Measurements from ENCODE around the gene FRYL.
"Not testable (repeated sequence)": the region's sequence is repeated elsewhere in the genome, so short reads cannot be mapped to it uniquely, and the experiment has no call there.

Gene FRYL

GRCh38 chr4:48687313-48688051 is 92.6 kb downstream of the FRYL start:
- H3K9me3 ChIP-seq (ENCODE audit: insufficient read depth, low read depth, low read length), result no peaks in the 10 kb centered on the region
- H3K36me3 ChIP-seq (ENCODE audit: insufficient read depth, low read depth, low read length), result no peaks in the 10 kb centered on the region
- no peaks in the 10 kb centered on the region for H3K27me3 ChIP-seq (ENCODE audit: insufficient read depth, low read length)
- no peak overlapping the region for H3K9ac ChIP-seq (ENCODE audit: low read depth, low read length)
- H3K4me1 ChIP-seq (ENCODE audit: insufficient read depth, low read length), result peaks cover 14% of the 10 kb centered on the region; the same call in 1 of the 2 replicates
- no peak overlapping the region for H3K4me3 ChIP-seq (ENCODE audit: low read length)
- no peak overlapping the region for H3K27ac ChIP-seq (ENCODE audit: low read length)

- Histone ChIP-seq H3K27ac (ENCODE audit: low read length) (no peak overlapping the region), H3K36me3 (ENCODE audit: insufficient read depth, low read depth, low read length) (no peaks in the 10 kb centered on the region), H3K9ac (ENCODE audit: low read depth, low read length) (no peak overlapping the region), H3K9me3 (ENCODE audit: insufficient read depth, low read depth, low read length) (no peaks in the 10 kb centered on the region), H3K4me3 (ENCODE audit: low read length) (no peak overlapping the region), H3K27me3 (ENCODE audit: insufficient read depth, low read length) (no peaks in the 10 kb centered on the region), H3K4me1 (ENCODE audit: insufficient read depth, low read length) (peaks cover 8% of the 10 kb centered on the region; the same call in 1 of the 2 replicates)
These were observed 93.7 kb downstream of the FRYL start for GRCh38 chr4:48686369-48686768.

- Histone ChIP-seq H3K4me1 (ENCODE audit: insufficient read depth, low read length) (peaks cover 11% of the 10 kb centered on the region), H3K9ac (ENCODE audit: low read depth, low read length) (no peak overlapping the region), H3K36me3 (ENCODE audit: insufficient read depth, low read depth, low read length) (no peaks in the 10 kb centered on the region), H3K9me3 (ENCODE audit: insufficient read depth, low read depth, low read length) (no peaks in the 10 kb centered on the region), H3K4me3 (ENCODE audit: low read length) (no peak overlapping the region), H3K27me3 (ENCODE audit: insufficient read depth, low read length) (no peaks in the 10 kb centered on the region), H3K27ac (ENCODE audit: low read length) (no peak overlapping the region)
These were observed 96.1 kb downstream of the FRYL start for GRCh38 chr4:48683784-48684666.

- not testable (repeated sequence) for H3K4me1 ChIP-seq (ENCODE audit: insufficient read depth, low read length); H3K4me3 ChIP-seq (ENCODE audit: low read length); H3K27ac ChIP-seq (ENCODE audit: low read length); H3K9ac ChIP-seq (ENCODE audit: low read depth, low read length); H3K36me3 ChIP-seq (ENCODE audit: insufficient read depth, low read depth, low read length); H3K9me3 ChIP-seq (ENCODE audit: insufficient read depth, low read depth, low read length); H3K27me3 ChIP-seq (ENCODE audit: insufficient read depth, low read length)
These were observed 97.2 kb downstream of the FRYL start for GRCh38 chr4:48682870-48683269.

GRCh38 chr4:48681856-48682255 is 98.2 kb downstream of the FRYL start:
- no peaks in the 10 kb centered on the region for H3K36me3 ChIP-seq (ENCODE audit: insufficient read depth, low read depth, low read length)
- no peaks in the 10 kb centered on the region for H3K27me3 ChIP-seq (ENCODE audit: insufficient read depth, low read length)
- H3K4me3 ChIP-seq (ENCODE audit: low read length), result no peak overlapping the region
- H3K9ac ChIP-seq (ENCODE audit: low read depth, low read length), result no peak overlapping the region
- no peaks in the 10 kb centered on the region for H3K9me3 ChIP-seq (ENCODE audit: insufficient read depth, low read depth, low read length)
- H3K27ac ChIP-seq (ENCODE audit: low read length), result no peak overlapping the region
- peaks cover 3% of the 10 kb centered on the region; the same call in 1 of the 2 replicates for H3K4me1 ChIP-seq (ENCODE audit: insufficient read depth, low read length)

GRCh38 chr4:48680848-48681568 is 99.1 kb downstream of the FRYL start:
- Histone ChIP-seq H3K4me1 (ENCODE audit: insufficient read depth, low read length) (peaks cover 3% of the 10 kb centered on the region; the same call in 1 of the 2 replicates), H3K27ac (ENCODE audit: low read length) (no peak overlapping the region), H3K9me3 (ENCODE audit: insufficient read depth, low read depth, low read length) (no peaks in the 10 kb centered on the region), H3K4me3 (ENCODE audit: low read length) (no peak overlapping the region), H3K36me3 (ENCODE audit: insufficient read depth, low read depth, low read length) (no peaks in the 10 kb centered on the region), H3K9ac (ENCODE audit: low read depth, low read length) (no peak overlapping the region), H3K27me3 (ENCODE audit: insufficient read depth, low read length) (no peaks in the 10 kb centered on the region)

- Histone ChIP-seq H3K27me3 (ENCODE audit: insufficient read depth, low read length) (no peaks in the 10 kb centered on the region), H3K27ac (ENCODE audit: low read length) (no peak overlapping the region), H3K4me3 (ENCODE audit: low read length) (no peak overlapping the region), H3K4me1 (ENCODE audit: insufficient read depth, low read length) (peaks cover 9% of the 10 kb centered on the region), H3K36me3 (ENCODE audit: insufficient read depth, low read depth, low read length) (no peaks in the 10 kb centered on the region), H3K9ac (ENCODE audit: low read depth, low read length) (no peak overlapping the region), H3K9me3 (ENCODE audit: insufficient read depth, low read depth, low read length) (no peaks in the 10 kb centered on the region)
These were observed 106.5 kb downstream of the FRYL start for GRCh38 chr4:48673537-48673936.

- no peak overlapping the region for H3K4me3 ChIP-seq (ENCODE audit: low read length)
- no peak overlapping the region for H3K9ac ChIP-seq (ENCODE audit: low read depth, low read length)
- no peaks in the 10 kb centered on the region for H3K36me3 ChIP-seq (ENCODE audit: insufficient read depth, low read depth, low read length)
- no peaks in the 10 kb centered on the region for H3K9me3 ChIP-seq (ENCODE audit: insufficient read depth, low read depth, low read length)
- no peak overlapping the region for H3K27ac ChIP-seq (ENCODE audit: low read length)
- peaks cover 9% of the 10 kb centered on the region for H3K4me1 ChIP-seq (ENCODE audit: insufficient read depth, low read length)
- no peaks in the 10 kb centered on the region for H3K27me3 ChIP-seq (ENCODE audit: insufficient read depth, low read length)
These were observed 109.5 kb downstream of the FRYL start for GRCh38 chr4:48670587-48670986.

- H3K9me3 ChIP-seq (ENCODE audit: insufficient read depth, low read depth, low read length), result no peaks in the 10 kb centered on the region
- H3K36me3 ChIP-seq (ENCODE audit: insufficient read depth, low read depth, low read length), result no peaks in the 10 kb centered on the region
- H3K9ac ChIP-seq (ENCODE audit: low read depth, low read length), result no peak overlapping the region
- H3K27me3 ChIP-seq (ENCODE audit: insufficient read depth, low read length), result no peaks in the 10 kb centered on the region
- no peak overlapping the region for H3K27ac ChIP-seq (ENCODE audit: low read length)
- H3K4me3 ChIP-seq (ENCODE audit: low read length), result no peak overlapping the region
- peaks cover 9% of the 10 kb centered on the region for H3K4me1 ChIP-seq (ENCODE audit: insufficient read depth, low read length)
These were observed 111.0 kb downstream of the FRYL start for GRCh38 chr4:48669086-48669485.

GRCh38 chr4:48668254-48669017 is 111.6 kb downstream of the FRYL start:
- no peaks in the 10 kb centered on the region for H3K36me3 ChIP-seq (ENCODE audit: insufficient read depth, low read depth, low read length)
- H3K27ac ChIP-seq (ENCODE audit: low read length), result no peak overlapping the region
- H3K4me3 ChIP-seq (ENCODE audit: low read length), result no peak overlapping the region
- H3K27me3 ChIP-seq (ENCODE audit: insufficient read depth, low read length), result no peaks in the 10 kb centered on the region
- peaks cover 9% of the 10 kb centered on the region for H3K4me1 ChIP-seq (ENCODE audit: insufficient read depth, low read length)
- H3K9ac ChIP-seq (ENCODE audit: low read depth, low read length), result no peak overlapping the region
- no peaks in the 10 kb centered on the region for H3K9me3 ChIP-seq (ENCODE audit: insufficient read depth, low read depth, low read length)

GRCh38 chr4:48667148-48667547 is 112.9 kb downstream of the FRYL start:
- H3K27ac ChIP-seq (ENCODE audit: low read length), result no peak overlapping the region
- no peak overlapping the region for H3K9ac ChIP-seq (ENCODE audit: low read depth, low read length)
- H3K4me1 ChIP-seq (ENCODE audit: insufficient read depth, low read length), result peaks cover 4% of the 10 kb centered on the region
- H3K4me3 ChIP-seq (ENCODE audit: low read length), result no peak overlapping the region
- H3K36me3 ChIP-seq (ENCODE audit: insufficient read depth, low read depth, low read length), result no peaks in the 10 kb centered on the region
- H3K27me3 ChIP-seq (ENCODE audit: insufficient read depth, low read length), result no peaks in the 10 kb centered on the region
- H3K9me3 ChIP-seq (ENCODE audit: insufficient read depth, low read depth, low read length), result no peaks in the 10 kb centered on the region

Measured in iPS-20b (cell line).